Left hindlimb (tissue), 1 donor: Measurements from ENCODE around the gene PLAC8.
"Not testable (repeated sequence)": the region's sequence is repeated elsewhere in the genome, so short reads cannot be mapped to it uniquely, and the experiment has no call there.

ENCODE experiments used
- DNase-seq: peaks from one replicate; pipeline ENCODE4 v3.0.0-alpha.2; 2018

The PLAC8 gene, protein sequence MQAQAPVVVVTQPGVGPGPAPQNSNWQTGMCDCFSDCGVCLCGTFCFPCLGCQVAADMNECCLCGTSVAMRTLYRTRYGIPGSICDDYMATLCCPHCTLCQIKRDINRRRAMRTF

DNA sequence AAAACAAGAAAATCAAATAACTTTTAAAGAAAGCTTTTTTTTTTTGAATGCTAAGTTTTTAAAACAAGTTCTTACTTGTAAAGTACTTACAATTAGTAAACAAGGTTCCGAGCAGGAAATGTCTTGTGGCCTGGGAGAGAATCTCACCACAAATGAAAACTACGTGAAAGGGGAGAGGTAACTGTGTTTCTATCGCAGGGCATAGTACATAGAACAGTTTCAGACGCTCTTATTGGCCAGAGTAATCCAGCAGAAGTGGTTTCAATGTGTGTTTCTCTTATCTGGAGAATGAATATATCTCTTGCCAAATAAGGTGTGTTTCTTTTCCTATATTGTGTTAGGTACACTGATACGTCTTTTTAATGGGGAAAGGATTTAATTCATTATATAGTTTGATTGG is at the start of gene PLAC8:
Gene PLAC8, minus strand, starts transcription at position 154 of the 400 bp plus-strand sequence. CDS start 6,808 bp downstream, outside the sequence.
- DNase-seq: no peak

GRCh38 chr4:83153417-83153816 is 38.9 kb upstream of the PLAC8 start:
- DNase-seq: no peak

GRCh38 chr4:83152746-83153145 is 38.2 kb upstream of the PLAC8 start:
- DNase-seq: no peak

- DNase-seq: no peak
Measured at GRCh38 chr4:83151651-83152050, 37.1 kb upstream of the PLAC8 start.

GRCh38 chr4:83150653-83151330 is 36.3 kb upstream of the PLAC8 start:
- no peak for DNase-seq

DNA sequence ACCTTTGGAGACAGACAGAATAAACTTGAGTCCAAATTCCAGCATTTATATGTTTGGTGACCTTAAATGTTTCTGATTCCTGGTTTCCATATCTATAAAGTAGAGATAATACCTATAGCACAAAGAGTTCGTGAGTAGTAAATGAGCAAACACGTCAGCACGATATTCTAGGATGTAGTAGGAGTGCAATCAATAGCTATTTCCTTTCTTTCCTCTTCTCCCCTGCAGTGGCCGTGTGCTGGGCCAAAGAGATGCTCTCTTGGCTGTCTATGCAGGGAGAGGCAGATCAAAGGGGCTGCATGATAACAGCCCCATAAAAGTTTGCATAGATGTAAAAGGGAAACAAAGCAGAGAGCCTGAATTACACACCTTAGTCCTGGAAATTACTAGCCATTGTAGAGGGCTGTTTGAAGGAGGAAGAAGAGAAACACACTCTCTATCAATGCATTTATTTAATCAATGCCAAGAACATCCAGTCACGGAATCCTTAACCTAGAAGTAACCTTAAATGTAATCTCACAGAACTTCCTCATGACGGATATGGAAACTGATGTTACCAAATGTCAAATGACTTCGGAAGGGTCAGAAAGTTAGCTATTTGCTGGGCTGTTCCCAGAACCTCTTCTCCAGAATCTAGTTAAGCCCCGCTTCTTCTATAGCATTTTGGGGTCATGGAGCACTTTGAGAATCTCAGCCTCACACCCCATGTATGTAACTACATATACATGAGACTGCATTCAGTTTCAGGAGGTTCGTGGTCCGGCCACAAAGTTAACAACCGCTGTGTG is 35.5 kb upstream of the PLAC8 start:
- no peak for DNase-seq

DNA sequence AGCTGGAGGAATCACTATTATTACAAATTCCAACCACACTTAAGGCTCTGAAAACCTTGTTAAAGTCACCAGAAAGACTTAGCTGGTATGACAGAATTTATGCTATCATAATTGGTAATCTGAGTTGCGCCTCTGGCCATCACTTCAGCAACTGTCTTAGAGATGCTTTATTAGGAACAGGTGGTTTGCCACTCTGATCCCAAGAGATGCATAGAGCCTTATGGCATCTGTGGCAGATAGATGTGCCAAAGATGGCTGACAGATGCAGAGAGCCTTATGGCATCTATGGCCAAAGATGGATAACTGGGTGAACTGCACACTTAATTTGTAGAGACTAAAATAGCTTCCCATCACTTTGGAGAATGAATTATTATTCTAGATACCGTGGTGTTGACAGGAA is 32.3 kb upstream of the PLAC8 start:
- DNase-seq: no peak

DNA sequence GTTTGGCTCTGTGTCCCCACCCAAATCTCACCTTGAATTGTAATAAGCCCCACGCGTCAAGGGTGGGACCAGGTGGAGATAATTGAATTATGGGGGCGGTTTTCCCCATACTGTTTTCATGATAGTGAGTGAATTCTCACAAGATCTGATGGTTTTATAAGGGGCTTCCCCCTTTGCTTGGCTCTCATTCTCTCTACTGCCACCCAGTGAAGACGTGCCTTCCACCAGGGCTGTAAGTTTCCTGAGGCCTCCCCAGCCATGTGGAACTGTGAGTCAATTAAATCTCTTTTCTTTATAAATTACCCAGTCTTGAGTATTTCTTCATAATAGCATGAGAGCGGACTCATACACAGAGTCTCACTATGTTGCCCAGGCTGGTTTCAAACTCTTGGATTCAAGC is 31.2 kb upstream of the PLAC8 start:
- DNase-seq: not testable (repeated sequence)

DNA sequence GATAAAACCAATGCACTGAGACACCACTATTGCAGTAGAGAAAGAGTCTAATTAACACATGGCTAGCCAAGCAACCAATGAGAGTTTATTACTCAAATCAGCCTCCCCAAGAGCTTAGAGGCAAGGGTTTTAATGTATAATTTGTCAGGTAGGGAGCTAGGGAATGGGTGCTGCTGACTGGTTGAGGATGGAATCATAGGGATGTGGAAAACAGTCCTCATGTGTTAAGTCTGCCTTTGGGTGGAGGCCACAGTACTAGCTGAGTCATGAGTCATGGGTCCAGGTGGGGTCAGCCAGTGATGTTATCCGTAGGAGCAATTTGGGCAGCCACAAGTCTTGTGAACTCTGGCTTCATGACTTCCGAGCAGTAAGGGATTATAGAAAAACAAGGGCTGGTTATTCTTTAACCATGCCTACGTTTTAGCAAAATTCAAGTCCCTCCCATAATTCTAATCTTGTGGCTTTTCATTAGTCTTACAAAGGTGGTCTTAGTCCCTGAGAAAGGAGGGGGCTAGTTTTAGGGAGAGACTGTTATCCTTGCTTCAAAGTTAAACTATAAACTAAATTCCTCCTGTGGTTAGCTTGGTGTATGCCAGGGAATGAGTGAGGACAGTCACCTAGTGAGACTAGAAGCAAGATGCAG is 25.1 kb upstream of the PLAC8 start:
- no peak for DNase-seq

DNA sequence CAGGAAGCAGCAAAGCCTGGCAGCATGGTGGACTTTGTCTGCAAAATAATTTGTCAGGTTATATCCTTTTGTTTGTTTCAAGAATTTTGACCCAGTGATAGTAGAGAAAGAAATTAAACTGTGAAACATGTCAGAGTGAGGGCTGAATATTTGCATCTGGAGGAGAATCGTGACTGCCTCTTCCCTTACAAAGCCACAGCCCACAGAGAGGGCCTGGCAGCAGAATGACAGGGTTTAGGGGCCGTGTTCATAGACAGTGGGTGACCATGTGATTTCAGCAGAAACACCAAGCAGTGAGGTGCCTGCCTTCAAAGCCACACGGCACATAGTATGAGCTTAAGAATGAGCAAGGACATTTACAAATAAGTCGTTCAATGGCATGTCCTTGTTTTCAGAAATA is 24.4 kb upstream of the PLAC8 start:
- peak; percentile 34 for DNase-seq

GRCh38 chr4:83132065-83132464 is 17.5 kb upstream of the PLAC8 start:
- no peak for DNase-seq

DNA sequence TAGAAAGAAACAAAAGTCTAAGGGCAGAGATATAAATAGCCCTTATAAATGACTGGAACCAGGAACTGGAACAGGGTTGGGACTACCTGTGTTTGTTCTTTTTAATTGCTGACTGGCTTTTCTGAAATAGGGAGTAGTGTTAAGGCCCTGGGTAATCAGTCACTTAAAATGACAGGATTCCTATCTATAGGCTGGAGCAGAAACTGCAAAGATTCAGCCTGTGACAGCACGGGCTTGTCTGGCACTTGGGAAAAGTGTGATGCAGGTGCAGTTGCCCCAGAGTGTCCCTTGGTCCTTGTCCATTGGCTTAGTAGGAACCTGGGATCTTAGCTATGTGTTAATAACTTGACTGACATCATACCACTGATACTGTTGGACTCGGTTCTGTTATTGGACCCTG is 14.7 kb upstream of the PLAC8 start:
- no peak for DNase-seq

DNA sequence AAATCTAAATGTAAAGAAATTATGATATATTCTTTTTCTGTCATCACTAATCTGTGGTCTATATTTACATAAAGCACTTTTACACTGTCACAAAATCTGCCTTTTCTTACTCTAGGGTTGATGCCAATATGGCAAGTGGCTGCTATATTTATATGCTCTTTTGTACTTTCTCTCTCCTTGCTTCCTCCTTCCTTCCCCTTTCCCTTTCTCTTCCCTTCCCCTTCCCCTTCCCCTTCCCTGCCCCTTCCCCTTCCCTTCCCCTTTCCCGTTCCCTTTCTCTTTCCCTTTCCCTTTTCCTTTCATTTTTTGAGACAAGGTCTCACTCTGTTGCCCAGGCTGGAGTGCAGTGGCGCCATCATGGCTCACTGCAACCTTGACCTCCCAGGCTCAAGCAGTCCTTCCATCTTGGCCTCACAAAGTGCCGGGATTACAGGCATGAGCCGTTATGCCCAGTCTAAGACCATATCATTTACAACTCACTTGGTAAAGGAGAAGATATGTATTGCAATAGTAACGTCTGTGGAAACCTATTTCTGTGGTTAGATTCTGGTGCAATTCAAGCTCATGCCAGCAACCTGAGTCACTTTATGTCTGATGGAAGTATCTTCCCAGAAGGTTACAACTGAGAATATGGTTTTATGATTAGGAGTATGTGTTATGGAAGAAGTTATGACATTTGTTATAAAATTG is 13.9 kb upstream of the PLAC8 start:
- DNase-seq: no peak

DNA sequence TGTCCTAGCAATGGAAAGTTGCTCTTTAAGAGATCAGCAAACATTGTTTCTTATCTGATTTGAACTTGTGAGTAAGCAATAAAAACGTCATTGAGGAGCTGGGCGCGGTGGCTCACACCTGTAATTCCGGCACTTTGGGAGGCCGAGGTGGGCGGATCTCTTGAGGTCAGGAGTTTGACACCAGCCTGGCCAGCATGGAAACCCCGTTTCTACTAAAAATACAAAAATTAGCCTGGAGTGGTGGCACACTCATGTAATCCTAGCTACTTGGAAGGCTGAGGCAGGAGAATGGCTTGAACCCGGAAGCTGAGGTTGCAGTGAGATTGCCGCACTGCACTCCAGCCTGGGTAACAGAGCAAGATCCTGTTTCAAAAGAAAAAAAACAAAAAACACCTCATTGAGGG is 11.2 kb upstream of the PLAC8 start:
- no peak for DNase-seq

- no peak for DNase-seq
Measured at GRCh38 chr4:83124111-83124780, 9.7 kb upstream of the PLAC8 start.

DNA sequence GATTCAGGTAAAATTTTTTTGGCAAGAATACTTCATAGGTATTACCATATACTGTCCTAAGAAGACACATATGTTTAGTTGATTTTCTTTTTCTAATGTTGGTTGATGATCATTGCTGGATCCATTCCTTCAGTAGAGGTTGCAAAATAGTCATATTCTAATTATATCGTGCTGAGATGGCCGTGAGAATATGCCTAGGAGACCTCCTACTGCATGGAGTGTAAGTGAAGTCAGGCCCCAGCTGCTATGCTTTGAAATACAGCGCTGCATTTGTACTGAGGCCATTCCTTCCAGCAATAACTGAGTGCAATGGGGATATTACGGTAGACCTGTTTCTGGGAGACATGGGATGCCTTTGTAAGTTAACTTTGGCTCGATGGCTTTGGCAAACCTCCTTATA is 6.7 kb upstream of the PLAC8 start:
- no peak for DNase-seq

DNA sequence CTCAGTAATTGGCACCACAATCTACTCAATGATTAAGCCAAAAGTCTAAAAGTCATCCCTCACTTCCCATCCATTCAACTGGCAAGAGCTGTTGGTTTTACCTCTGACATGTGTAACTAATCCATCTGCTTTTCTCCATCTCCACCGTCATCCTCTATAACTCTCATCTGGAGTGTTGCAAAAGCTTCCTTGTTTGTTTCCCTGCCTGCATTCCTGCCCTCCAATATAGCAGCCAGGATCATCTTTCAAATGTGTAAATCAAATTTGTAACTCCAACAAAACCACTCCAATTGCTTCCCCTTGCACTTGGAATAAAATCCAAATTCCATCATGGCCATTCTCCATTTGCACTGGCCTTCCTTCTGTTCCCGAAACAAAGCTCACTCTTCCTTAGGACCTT is 4.3 kb upstream of the PLAC8 start:
- no peak for DNase-seq

- DNase-seq: no peak
Measured at GRCh38 chr4:83115656-83116285, 1.2 kb upstream of the PLAC8 start.

GRCh38 chr4:83115000-83115399 is 471 bp upstream of the PLAC8 start:
- DNase-seq: no peak

DNA sequence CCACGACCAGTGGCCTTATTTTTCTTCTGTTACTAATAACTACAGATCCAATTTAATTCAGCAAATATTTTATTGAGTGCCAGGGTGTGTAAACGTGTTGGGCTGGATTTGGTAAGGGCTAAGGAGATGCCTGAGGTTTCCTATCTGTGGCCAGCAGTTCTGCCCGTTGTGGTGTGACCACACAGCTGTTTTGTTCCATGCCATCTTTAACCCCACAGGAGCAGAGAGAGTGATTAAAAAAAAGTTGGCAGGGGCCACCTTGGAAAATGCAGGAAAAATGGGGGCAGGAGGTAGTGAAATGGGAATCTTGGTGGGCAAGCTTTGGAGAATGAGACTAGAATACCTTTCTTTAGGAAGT is 1.1 kb downstream of the PLAC8 start:
- no peak for DNase-seq

DNA sequence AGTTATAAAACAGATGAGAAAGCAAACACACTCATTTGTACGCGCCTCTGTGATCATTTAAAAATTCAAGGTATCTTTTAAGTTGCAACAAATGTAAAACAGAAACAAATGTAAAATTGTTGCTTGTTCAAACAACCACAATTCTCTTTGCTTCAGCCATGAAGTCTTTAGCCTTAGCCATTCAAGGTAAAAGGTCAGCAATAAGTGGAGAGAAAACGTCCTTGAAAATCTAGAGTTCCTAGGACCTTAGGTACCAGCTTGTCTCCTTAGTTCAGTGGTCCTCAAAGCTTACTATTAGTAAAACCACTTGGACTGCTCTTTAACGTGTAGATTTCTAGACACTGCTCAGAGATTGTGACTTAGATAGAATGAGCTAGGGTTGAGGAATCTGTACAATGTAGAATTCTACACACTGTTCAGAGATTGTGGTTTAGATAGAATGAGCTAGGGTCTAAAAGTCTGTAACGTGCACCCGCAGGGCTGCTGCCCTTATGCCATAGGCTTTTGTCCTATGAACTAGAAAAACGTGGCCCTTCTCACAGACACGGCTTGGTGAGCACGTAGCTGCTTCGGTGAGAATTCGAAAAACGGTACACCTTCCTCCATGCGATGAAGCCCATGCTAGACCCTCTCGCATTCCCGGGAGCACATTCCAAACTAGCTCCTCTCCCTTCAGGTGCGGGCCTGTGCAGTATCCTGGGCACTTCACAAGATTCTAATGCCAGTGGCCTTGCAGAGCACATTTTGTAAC is 1.7 kb downstream of the PLAC8 start:
- DNase-seq: no peak
